Activated CD8-positive, alpha-beta T cell treated with anti-CD3 and anti-CD28 coated beads for 36 hours (primary cell): ENCODE measurements around the gene FAM3B. TPM values are rescaled to one million over a fixed set of nuclear protein-coding genes. Genes with fewer than 3 reads are reported as not detected.

Source experiments
- ATAC-seq: fragments of 200-7000 bp; cut with Tn5 transposase; one replicate; pipeline ENCODE4 v1.10.0; 2021; ENCODE audit warnings: mild to moderate bottlenecking, moderate library complexity
- CTCF ChIA-PET: fragments of 350-600 bp; sonication (Branson Sonifier 250); formaldehyde crosslinking; loops from one replicate; lab custom pipeline; 2021; ENCODE audit warnings: antibody characterized with exemption; lab: Charles Lee
- POLR2A ChIA-PET: fragments of 350-600 bp; sonication (Branson Sonifier 250); formaldehyde crosslinking; loops from one replicate; lab custom pipeline; 2021; ENCODE audit warnings: antibody characterized with exemption; lab: Charles Lee
- DNase-seq: peaks from one replicate; pipeline ENCODE4 v3.0.0-alpha.2; 2020
- H3K27ac Mint-ChIP-seq: one replicate; pipeline ENCODE4 v1.8.0; 2021; ENCODE audit warnings: mild to moderate bottlenecking, mixed read lengths
- H3K27me3 Mint-ChIP-seq: one replicate; pipeline ENCODE4 v1.8.0; 2021; ENCODE audit warnings: mixed read lengths
- H3K36me3 Mint-ChIP-seq: one replicate; pipeline ENCODE4 v1.8.0; 2021; ENCODE audit warnings: low read depth, mixed read lengths
- H3K4me1 Mint-ChIP-seq: one replicate; pipeline ENCODE4 v1.8.0; 2021; ENCODE audit warnings: low read depth, mixed read lengths
- H3K4me3 Mint-ChIP-seq: one replicate; pipeline ENCODE4 v1.8.0; 2021; ENCODE audit warnings: mild to moderate bottlenecking, moderate library complexity, mixed read lengths
- H3K9me3 Mint-ChIP-seq: one replicate; pipeline ENCODE4 v1.8.0; 2021; ENCODE audit warnings: mixed read lengths
- CTCF ChIP-seq: fragments of 200-600 bp; IDR thresholded peaks from one replicate; pipeline ENCODE4 v1.8.0; 2022; ENCODE audit warnings: antibody characterized with exemption, mild to moderate bottlenecking
- intact Hi-C: fragments of 100-400 bp; cut with micrococcal nuclease; formaldehyde crosslinking; loops from one replicate; pipeline ENCODE4 v1.10.0; 2022
- total RNA-seq, 2 experiments: library from RNA; stranded (reverse); gene quantifications; one replicate each; pipeline ENCODE4 v1.2.3, GENCODE V29; 2021

The FAM3B gene
- total RNA-seq, 2 experiments from 2014 or later: not detected

DNA sequence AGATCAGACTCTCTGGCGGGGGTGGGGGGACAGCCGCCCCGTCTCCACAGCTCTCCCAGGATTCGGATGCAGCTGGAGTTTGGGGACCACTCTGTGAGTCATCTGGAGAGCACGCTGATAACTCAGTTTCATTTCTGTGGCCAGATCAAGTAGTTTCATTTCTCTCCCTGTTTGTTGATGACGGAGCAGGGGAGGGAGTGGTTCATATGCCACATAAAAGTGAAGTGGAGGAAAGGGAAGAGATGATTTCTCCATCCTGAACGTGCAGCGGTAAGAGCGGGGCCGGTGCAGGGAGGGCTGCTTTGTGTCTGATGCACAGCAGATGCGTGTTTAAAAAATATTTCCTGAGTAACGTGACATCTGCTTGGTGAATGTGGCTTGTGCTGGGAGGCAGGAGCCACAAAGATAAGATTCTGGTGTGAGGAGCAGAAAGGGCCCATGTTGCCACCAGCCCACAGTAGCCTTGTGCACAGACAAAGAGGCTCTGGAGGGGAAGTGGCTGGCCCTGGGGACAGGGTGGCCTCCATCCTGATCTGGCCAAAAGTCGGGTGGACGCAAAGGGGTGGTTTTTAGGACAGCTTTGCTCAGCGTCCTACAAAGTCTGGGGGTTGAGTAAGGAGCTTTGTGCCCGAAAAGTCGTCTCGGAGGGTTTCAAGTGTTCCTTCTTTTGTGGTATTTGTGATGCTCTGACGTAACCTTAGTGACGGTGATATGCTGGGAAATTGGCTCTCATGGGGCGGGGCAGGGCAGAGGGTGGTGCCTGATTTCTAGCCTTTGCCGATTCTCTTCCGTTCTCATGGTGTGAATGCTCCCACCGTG is 45.4 kb downstream of the FAM3B start, which contains the start of gene MX2:
Gene MX2 (plus strand): TSS at position 242 of the 819 bp plus-strand sequence. CDS start 14,880 bp downstream, outside the sequence.
- Mint-ChIP-seq H3K4me3 (peak within 1 kb of the TSS; percentile 72), H3K4me1 (peaks cover 42% of the 10 kb centered on the region), H3K9me3 (no peaks in the 10 kb centered on the region), H3K27ac (peak within 1 kb of the TSS; percentile 96), H3K36me3 (peaks cover 3% of the 10 kb centered on the region), H3K27me3 (no peaks in the 10 kb centered on the region)
- DNase-seq: peak; percentile 82
- intact Hi-C loops: no loop called here
- no peak for TF ChIP-seq CTCF
- ChIA-PET POLR2A (interaction anchor here (0.6 to 1.9 kb wide), 7 partner anchors 8 to 70 kb away, joined by 3 to 10 read pairs (median 3); partner anchors contain the start of gene MX1), CTCF (interaction anchor here (1.0 to 1.1 kb wide), 2 partner anchors 77 to 79 kb away, joined by 3 to 4 read pairs; no protein-coding TSS in a partner anchor)
- peak; percentile 79 for ATAC-seq

DNA sequence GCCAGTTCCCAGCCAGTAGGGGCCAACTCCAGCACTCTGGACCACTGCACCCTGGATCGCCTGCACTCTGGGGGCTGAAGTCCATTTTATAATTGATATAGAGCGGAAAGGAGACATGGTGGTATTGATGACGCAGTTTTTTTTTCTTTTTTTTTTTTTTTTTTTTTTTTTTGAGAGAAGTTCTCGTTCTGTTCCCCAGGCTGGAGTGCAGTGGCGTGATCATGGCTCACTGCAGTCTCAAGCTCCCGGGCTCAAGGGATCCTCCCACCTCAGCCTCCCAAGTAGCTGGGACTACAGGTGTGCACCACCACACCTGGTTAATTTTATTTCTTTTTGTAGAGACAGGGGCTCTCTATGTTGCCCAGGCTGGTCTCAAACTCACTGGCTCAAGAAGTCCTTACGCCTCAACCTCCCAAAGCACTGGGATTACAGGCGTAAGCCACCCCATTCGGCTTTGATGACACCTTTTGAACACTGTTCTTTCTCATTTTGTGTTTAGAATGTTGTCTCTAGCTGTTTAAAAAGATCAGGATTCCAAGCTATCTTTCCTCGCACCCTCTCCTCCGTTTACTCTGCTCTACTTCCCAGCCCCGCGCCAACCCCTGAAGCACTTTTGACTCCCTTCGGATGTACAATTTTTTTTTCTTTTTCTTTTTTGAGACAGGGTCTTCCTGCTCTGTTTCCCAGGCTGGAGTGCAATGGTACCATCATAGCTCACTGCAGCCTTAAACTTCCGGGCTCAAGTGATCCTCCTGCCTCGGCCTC is 46.2 kb downstream of the FAM3B start:
- ChIA-PET POLR2A (interaction anchor here (1.1 to 1.3 kb wide), 2 partner anchors 62 to 63 kb away, joined by 3 to 4 read pairs; partner anchors contain the start of gene MX1), CTCF (no interaction called here)
- H3K36me3 Mint-ChIP-seq: peaks cover 3% of the 10 kb centered on the region
- TF ChIP-seq CTCF: no peak
- peaks cover 47% of the 10 kb centered on the region for H3K4me1 Mint-ChIP-seq
- peak overlapping the region; percentile 96 for H3K27ac Mint-ChIP-seq
- intact Hi-C loops: no loop called here
- peak overlapping the region; percentile 72 for H3K4me3 Mint-ChIP-seq
- DNase-seq (no peak), ATAC-seq (no peak)
- no peaks in the 10 kb centered on the region for H3K9me3 Mint-ChIP-seq
- no peaks in the 10 kb centered on the region for H3K27me3 Mint-ChIP-seq

DNA sequence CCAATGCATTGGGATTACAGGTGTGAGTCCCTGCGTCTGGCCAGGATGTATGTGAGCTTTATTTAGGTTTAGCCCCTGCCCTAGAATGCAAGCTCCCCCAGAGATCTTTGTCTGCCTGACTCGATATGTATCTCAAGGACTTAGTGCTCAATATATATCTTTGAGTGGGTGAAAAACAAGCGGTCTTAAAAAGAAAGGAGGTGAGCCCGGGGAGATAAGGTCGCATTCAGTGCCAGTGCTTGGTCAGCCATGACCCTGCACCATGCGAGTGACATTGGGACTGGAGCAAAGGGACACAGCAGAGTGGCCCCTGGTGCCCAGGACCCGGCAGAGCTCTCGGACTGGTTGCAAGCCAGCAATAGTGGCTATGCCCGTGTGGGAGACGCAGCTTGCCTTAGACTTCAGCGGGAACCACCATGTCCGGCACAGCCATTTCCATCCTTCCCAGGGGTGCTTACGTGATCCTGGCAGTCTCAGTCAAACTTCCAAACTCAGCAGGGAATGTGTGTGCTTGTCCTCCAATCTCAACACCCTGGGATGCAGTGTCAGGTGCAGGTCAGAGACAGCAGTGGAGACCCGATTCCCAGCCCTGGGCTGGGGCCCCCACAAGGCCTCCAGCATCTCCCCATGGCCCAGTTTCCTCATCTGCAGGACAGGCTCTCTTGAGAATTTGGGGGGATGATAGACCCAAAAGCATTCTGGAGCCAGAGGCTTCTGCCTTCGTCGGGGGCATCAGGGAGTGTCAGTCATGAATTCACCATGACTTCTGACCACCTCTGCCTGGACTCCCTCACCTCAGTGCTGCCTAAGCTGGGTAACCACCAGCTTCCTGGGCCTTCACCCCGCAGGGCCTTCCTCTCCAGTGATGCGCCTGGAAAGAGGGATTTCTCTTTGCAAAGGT is 47.0 kb downstream of the FAM3B start:
- POLR2A ChIA-PET: interaction anchor here (1.1 to 1.3 kb wide), 2 partner anchors 61 to 62 kb away, joined by 3 to 4 read pairs; partner anchors contain the start of gene MX1
- Mint-ChIP-seq H3K9me3 (no peaks in the 10 kb centered on the region), H3K27ac (peak overlapping the region; percentile 96), H3K27me3 (no peaks in the 10 kb centered on the region), H3K4me1 (peaks cover 54% of the 10 kb centered on the region), H3K36me3 (peaks cover 3% of the 10 kb centered on the region), H3K4me3 (peak overlapping the region; percentile 72)
- CTCF ChIA-PET: no interaction called here
- TF ChIP-seq CTCF: no peak
- intact Hi-C loops: no loop called here
- DNase-seq: no peak
- no peak for ATAC-seq

GRCh38 chr21:41364308-41364707 is 47.7 kb downstream of the FAM3B start:
- no peaks in the 10 kb centered on the region for H3K27me3 Mint-ChIP-seq
- peaks cover 61% of the 10 kb centered on the region for H3K4me1 Mint-ChIP-seq
- ChIA-PET CTCF (no interaction called here), POLR2A (no interaction called here)
- no peaks in the 10 kb centered on the region for H3K9me3 Mint-ChIP-seq
- H3K36me3 Mint-ChIP-seq: peaks cover 3% of the 10 kb centered on the region
- no peak overlapping the region for H3K4me3 Mint-ChIP-seq
- ATAC-seq (no peak), DNase-seq (no peak)
- no peak for TF ChIP-seq CTCF
- no peak overlapping the region for H3K27ac Mint-ChIP-seq
- intact Hi-C loops: no loop called here
